NT2/D1 (cell line): ENCODE data around the gene SPRR4.

Experiments used
- YY1 ChIP-seq: IDR thresholded peaks from 2 replicates; pipeline ENCODE4 v1.6.1; 2011; ENCODE audit not compliant: insufficient read length, insufficient read depth
- ZNF274 ChIP-seq: IDR thresholded peaks from 2 replicates; pipeline ENCODE4 v1.6.1; 2011; ENCODE audit warnings: mild to moderate bottlenecking, low read depth, low read length

DNA sequence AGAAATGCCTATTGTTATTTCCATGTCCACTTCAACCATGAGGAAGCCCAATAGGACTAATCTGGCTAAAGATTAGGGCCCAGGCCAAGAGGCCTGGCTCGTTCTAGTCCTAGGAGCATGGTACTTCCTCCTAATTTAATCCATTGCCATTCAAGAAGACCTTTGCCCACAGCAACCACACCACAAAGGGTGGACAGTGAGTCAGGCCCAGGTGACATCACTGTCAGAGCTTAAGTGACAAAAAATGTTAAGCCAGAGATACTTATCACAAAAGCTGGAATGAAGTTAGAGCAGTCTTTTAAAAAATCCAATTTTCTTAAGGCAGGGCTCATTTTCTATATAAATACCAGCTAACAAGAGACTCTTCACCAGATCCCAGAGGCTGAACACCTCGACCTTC, 30.9 kb downstream of the SPRR4 start, which contains the start of gene SPRR3:
- no peak for TF ChIP-seq ZNF274
- no peak for TF ChIP-seq YY1
